Omental fat pad (tissue), 4 donors: ENCODE results near the gene CACNA2D4. TPM values are rescaled to one million over a fixed set of nuclear protein-coding genes. Genes with fewer than 3 reads are reported as not detected.

Experiments
- ATAC-seq: fragments of 150-250 bp; one replicate; pipeline ENCODE4 v1.9.1; 2016; ENCODE audit warnings: mild to moderate bottlenecking, moderate library complexity; ENCODE audit not compliant: low FRiP score
- DNase-seq: peaks from one replicate; pipeline ENCODE4 v3.0.0-alpha.2; 2019; ENCODE audit warnings: low spot score
- total RNA-seq, 4 donors: library from RNA; depleted of rRNA; stranded (reverse); fragments of >200 nt; gene quantifications; one replicate each; pipeline ENCODE4 v1.1.0, GENCODE V29; 2016
- TF ChIP-seq, protein P1 (sequence below), 3 donors: fragments of 450-650 bp; IDR thresholded peaks; one replicate each; pipeline ENCODE4 v1.5.1; 2016 to 2017; ENCODE audit warnings: antibody characterized with exemption in 3 of 3, mild to moderate bottlenecking in 3 of 3, moderate library complexity in 2 of 3

The CACNA2D4 gene
- total RNA-seq, 4 donors from 2014 or later, result 3.9 to 13.0 (median 6.8) TPM

DNA sequence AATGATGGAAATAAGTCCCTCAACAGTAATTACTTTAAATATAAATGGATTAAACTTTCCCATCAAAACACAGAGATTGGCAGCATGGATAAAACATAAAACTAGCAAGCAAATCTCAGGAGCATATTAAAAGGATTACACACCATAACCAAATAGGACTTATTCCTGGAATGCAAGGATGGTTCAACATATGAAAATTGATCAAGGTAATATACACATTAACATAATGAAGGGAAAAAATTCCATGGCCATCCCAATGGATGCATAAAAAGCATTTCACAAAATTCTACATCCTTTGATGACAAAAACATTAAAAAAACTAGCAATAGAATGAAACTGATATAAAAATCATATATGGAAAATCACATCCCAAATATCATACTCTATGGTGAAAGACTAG is 13.6 kb downstream of the CACNA2D4 start:
- TF ChIP-seq, protein P1, sequence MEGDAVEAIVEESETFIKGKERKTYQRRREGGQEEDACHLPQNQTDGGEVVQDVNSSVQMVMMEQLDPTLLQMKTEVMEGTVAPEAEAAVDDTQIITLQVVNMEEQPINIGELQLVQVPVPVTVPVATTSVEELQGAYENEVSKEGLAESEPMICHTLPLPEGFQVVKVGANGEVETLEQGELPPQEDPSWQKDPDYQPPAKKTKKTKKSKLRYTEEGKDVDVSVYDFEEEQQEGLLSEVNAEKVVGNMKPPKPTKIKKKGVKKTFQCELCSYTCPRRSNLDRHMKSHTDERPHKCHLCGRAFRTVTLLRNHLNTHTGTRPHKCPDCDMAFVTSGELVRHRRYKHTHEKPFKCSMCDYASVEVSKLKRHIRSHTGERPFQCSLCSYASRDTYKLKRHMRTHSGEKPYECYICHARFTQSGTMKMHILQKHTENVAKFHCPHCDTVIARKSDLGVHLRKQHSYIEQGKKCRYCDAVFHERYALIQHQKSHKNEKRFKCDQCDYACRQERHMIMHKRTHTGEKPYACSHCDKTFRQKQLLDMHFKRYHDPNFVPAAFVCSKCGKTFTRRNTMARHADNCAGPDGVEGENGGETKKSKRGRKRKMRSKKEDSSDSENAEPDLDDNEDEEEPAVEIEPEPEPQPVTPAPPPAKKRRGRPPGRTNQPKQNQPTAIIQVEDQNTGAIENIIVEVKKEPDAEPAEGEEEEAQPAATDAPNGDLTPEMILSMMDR (IDR thresholded peaks at IDR 0.05), result no peak
- ATAC-seq (no peak), DNase-seq (no peak)

DNA sequence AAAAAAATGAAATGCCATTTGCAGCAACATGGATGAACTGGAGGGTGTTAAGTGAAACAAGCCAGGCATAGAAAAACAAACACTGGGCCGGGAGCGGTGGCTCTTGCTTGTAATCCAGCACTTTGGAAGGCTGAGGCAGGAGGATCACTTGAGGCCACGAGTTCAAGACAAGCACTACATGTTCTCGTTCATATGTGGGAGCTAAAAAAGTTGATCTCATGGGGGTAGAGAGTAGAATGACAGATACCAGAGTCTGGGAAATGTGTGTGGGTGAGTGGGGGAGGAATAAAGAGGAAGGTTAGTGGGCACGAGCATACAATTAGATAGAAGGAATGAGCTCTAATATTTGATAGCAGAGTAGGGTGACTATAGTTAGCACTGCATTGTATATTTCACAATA is 21.5 kb downstream of the CACNA2D4 start:
- TF ChIP-seq, protein P1 (IDR thresholded peaks at IDR 0.05), result no peak
- ATAC-seq (no peak), DNase-seq (no peak)

DNA sequence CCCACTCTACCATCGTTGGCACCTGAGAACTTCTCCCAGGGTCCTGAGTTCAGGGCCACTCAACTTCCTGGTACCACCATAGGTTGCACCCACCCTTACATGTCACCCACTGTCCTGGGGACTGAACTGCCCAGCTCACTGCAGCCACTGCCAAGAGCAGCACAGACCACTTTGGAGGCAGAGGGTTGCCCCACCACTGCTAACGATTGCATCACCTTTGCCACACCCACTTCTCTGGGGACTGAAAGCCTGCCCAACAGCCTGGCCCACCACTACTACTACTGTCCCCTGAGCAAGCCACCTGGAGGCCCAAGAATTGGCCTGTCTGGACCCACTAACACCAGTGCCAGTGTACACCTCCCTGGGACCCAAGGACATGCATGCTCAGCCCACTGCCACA is 27.6 kb downstream of the CACNA2D4 start:
- no peak for ATAC-seq
- no peak for DNase-seq
- TF ChIP-seq, protein P1 (IDR thresholded peaks at IDR 0.05), result no peak

DNA sequence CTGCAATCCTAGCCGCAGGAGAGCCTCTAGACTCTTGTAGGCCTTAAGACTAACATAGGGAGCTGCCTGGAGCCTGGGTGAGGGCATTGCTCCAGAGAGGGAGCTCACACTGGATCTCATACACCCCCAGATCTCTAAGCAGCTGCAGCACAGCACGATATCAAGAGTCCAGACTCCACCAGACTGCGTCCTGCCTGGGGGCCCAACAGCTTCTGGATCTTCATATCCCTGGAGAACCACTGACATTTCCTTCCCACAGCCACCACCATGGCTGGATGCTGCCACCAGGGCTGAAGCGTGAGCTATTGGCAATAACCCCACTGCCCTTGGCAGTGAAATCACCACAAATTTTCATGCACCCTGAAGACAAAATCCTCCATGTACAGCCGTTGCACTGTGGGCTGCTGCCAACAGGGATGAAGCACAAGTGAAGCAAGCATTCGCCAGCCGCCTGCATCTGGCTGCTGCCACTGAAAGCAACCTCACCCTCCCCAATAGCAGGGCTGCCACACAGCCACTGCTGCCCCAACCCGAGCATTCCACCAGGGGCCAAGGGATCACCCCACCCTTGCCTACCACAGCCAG is 28.2 kb downstream of the CACNA2D4 start:
- ATAC-seq (no peak), DNase-seq (no peak)
- TF ChIP-seq, protein P1 (IDR thresholded peaks at IDR 0.05), result no peak

DNA sequence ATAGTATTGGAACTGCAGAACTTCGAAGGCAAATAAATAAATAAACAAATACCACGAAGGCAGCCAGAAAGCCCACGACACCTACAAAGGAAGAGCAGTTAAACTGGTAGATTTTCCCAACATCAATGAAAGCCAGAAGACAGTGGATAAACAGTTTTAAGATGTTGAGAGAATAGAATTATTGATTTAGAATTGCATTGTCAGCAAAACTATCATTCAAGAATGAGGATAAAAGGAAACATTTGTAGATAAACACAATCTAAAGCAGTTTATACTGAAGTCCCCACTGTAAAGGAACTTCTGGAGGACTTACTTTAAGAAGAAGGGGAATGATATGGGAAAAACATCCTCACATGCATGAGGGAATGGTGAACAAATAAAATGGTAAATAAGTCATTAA is 29.5 kb downstream of the CACNA2D4 start:
- TF ChIP-seq, protein P1 (IDR thresholded peaks at IDR 0.05), result no peak
- no peak for DNase-seq
- no peak for ATAC-seq

DNA sequence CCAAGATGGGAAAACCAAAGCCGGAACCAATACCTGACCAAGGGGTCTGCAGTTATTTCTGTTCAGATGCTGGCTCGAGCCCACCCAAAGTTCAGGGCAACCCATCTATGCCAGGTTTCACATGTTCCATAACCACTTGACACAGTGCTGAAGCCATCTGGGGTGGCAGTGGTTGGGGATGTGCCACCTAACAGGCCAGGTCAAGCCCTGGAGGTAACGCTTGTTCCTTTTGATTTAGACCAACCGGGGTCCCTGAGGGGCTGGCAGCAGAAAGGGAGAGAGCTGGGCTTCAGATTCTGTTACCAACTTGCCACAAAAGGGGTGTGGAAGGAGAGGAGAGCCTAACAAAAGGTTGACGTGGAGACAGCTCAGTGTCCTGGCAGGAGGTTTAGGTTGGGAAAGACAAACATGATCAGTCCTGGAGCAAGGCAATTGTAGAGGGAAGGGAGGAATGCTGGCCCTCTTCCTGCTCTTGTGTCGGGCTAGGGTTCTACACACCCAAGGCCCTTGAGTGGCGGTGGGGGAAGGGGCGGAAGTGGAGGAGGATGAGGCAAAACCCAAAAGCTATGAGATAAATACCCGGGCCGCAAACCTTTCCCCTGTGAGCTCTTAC is 31.9 kb downstream of the CACNA2D4 start:
- ATAC-seq (no peak), DNase-seq (no peak)
- TF ChIP-seq, protein P1 (IDR thresholded peaks at IDR 0.05), result no peak

DNA sequence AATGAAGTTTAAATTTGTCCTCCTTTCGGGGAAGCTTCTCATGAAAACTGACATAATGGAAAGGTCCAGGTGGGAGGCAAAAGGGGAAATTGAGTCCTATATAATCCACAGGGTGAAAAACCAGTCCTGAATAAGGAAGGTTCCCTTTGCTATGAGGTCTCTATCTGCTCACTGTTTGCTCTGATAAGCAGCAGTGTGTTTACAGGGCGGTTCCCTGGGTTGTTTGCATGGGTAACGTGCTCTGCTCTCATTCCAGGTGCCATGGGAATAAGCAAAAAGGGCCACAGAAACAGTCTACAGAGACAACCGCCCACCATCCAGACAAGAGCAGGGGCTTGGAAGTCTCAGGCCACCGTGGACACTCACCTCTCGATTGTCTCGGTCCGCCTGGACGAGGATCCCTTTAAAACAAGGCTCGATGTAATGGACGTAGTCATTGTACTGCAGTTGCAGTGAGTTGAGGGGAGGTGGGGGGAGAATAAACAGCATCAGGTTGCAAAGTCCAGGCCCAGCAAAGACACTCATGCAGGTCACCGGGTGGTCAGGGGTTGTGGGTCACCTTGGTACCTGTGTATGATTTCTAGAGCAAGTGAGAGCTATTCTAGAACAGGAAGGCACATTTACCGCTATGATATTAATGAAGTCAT is 32.7 kb downstream of the CACNA2D4 start:
- no peak for ATAC-seq
- TF ChIP-seq, protein P1 (IDR thresholded peaks at IDR 0.05), result no peak
- no peak for DNase-seq
